A549 treated with AZD9567 at 1 μM for 4 hours (cell line): ENCODE data around the gene NMD3. TPM values are rescaled to one million over a fixed set of nuclear protein-coding genes. Genes with fewer than 3 reads are reported as not detected.

Experiments
- total RNA-seq: library from RNA; stranded (reverse); fragments of 200-300 nt; extraction: Qiagen RNA extraction; gene quantifications from 5 replicates; pipeline ENCODE4 v1.2.3, GENCODE V29; 2022; ENCODE audit not compliant: insufficient read depth

NMD3 gene
- total RNA-seq = 47.2 to 70.1 TPM (median 54.5 TPM) in 5 replicates

DNA sequence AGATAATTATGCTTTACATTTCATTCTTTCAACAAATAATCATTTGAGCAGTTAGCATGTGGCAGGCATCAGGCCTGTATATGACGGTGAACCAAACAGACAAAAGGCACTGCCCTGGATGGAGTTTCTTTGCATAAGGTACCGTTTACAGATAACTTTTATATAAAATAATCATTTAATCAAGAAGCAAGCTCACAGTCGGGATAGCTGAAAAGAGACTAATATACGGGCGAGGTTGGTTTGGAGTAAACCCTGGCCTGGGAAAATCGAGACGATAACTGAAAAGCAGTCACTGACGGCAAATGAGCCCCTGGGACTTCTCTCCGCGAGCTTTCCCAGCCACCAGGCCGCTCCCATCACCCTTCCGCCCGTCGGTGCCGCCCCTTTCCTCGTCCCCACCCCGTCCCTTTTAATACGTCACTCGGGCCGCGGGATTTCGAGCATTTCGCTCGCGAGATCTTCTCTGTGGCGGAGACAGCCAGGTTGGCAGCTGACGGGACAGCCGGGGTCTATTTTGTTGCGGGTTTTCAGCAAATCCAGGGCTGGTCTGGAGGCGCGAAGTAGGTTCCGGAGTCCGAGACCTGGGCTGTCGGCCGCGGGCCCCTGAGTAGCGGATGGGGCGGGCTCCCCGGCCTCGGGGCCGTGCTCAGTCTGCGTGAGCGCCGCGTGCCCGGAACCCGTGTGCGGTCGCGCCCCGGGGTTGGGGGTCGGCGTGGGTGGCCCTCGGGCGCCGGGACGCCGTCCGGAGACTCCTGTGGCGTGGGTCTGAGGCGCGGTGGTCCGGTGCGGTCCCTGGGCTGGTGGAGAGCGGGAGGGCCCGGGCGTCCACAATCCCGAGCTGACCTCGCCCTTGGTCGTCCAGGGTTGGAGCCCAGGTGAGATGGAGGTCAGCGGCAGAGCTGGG lies at the start of gene NMD3:
Gene NMD3, plus strand, starts transcription at position 462 of the 904 bp plus-strand sequence. CDS start 703 bp downstream, outside the sequence.

Other genes with a start within 250 kb of the NMD3 start
- 0.08 to 0.19 TPM (median 0.10 TPM) in 4 of 5 replicates, not detected in the other for gene B3GALNT1, start 116.0 kb upstream of the NMD3 start, total RNA-seq
- not detected in 5 replicates for gene SPTSSB, start 150.2 kb downstream of the NMD3 start, total RNA-seq